GM06990 (cell line): ENCODE data around the gene CD8A.
"Not testable (repeated sequence)": the region's sequence is repeated elsewhere in the genome, so short reads cannot be mapped to it uniquely, and the experiment has no call there.

Source experiments
- DNase-seq: peaks from one replicate; pipeline ENCODE4 v3.0.0-alpha.2; 2011; ENCODE audit not compliant: insufficient read length; ENCODE audit errors: extremely low read depth
- H3K27me3 ChIP-seq: replicated peaks from 2 replicates; pipeline ENCODE4 v1.6.0; 2011; ENCODE audit warnings: low read length; ENCODE audit not compliant: control insufficient read depth, insufficient read depth
- H3K36me3 ChIP-seq: 2 replicates; pipeline ENCODE4 v1.5.1; 2011; ENCODE audit warnings: low read length; ENCODE audit not compliant: control insufficient read depth, insufficient read depth
- H3K4me3 ChIP-seq: replicated peaks from 2 replicates; pipeline ENCODE4 v1.5.1; 2011; ENCODE audit warnings: low read depth, mild to moderate bottlenecking, control low read depth, low read length
- TF ChIP-seq, protein P1 (sequence below): IDR thresholded peaks from 2 replicates; pipeline ENCODE4 v1.5.1; 2011; ENCODE audit warnings: low read length, control low read depth, mild to moderate bottlenecking, inconsistent platforms; ENCODE audit not compliant: insufficient read depth, poor library complexity, severe bottlenecking

The CD8A gene

DNA sequence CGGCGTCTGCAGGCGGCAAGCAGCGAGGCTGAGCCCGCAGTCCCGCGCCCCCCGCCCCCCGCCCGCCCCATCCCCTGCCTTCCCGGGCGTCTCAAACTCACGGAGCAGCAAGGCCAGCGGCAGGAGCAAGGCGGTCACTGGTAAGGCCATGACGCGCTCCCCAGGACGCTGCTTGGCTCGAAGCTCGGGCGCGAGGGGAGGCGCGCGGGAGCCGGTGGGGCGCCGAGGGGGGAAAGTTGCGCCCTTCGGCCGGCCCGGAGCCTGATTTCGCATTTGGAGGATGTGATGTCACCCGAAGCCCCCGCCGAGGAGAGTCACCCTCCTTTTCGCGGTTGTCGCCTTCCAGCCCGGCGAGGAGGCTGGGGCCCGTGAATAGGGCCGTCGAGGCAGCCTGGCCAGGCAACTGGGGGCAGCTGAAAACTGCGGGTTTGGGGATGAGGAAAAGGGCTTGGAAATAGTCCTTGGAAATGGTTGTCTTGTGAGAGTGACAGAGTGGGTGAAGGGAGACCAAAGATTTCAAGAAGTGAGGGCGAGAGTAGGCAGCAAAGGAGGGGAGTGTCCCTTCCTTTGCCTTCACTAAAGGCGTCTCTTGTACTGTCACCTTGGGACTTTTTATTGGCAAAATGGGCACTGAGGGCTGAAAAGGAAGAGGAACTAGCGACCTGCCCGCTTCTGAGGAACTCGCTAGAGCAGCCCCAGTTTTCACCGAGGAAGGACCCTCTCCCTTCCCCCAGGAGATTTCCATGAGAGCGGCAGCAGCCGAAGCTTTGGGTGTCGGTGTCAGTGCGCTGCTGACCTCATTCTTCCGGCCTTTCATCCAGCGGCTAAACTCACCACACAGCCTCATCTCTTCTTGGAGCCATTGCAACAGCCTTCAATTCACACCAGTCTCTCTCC is at the start of gene CD8A:
Gene CD8A (minus strand): TSS at position 238 of the 897 bp plus-strand sequence. CDS start 88 bp downstream, at position 150.
- TF ChIP-seq, protein P1, sequence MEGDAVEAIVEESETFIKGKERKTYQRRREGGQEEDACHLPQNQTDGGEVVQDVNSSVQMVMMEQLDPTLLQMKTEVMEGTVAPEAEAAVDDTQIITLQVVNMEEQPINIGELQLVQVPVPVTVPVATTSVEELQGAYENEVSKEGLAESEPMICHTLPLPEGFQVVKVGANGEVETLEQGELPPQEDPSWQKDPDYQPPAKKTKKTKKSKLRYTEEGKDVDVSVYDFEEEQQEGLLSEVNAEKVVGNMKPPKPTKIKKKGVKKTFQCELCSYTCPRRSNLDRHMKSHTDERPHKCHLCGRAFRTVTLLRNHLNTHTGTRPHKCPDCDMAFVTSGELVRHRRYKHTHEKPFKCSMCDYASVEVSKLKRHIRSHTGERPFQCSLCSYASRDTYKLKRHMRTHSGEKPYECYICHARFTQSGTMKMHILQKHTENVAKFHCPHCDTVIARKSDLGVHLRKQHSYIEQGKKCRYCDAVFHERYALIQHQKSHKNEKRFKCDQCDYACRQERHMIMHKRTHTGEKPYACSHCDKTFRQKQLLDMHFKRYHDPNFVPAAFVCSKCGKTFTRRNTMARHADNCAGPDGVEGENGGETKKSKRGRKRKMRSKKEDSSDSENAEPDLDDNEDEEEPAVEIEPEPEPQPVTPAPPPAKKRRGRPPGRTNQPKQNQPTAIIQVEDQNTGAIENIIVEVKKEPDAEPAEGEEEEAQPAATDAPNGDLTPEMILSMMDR: no peak
- no peaks in the 10 kb centered on the region; the same call in 1 of the 2 replicates for H3K27me3 ChIP-seq
- no peak for DNase-seq
- no peaks in the 10 kb centered on the region for H3K36me3 ChIP-seq
- H3K4me3 ChIP-seq: no peak within 1 kb of the TSS

DNA sequence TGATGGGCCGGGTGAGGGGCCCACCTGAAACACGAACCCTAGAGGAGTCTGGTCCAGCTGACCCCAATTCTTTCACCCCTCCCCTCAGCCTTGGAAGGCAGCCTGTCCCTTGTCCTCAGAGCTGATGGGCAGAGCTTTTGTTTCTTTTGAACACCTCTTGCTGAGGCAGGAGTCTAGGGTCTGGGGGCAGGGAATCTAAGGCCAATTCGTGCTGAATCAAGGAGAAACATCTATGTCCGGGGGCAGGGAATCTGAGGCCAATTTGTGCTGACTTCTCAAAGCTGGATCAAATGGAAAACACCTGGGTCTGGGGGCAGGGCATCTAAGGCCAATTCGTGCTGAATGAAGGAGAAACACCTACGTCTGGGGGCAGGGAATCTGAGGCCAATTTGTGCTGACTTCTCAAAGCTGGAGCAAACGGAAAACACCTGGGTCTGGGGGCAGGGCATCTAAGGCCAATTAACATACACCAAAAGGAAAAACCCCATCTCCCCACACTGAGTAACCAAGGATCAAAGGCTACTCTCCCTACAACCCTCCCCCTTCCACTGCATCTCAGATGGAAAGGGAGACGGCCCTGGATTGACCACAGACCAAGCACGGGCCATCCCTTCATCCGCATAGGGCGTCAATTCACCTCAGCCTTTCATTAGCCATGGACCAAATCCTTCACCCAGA is 49.3 kb upstream of the CD8A start:
- not testable (repeated sequence) for DNase-seq

DNA sequence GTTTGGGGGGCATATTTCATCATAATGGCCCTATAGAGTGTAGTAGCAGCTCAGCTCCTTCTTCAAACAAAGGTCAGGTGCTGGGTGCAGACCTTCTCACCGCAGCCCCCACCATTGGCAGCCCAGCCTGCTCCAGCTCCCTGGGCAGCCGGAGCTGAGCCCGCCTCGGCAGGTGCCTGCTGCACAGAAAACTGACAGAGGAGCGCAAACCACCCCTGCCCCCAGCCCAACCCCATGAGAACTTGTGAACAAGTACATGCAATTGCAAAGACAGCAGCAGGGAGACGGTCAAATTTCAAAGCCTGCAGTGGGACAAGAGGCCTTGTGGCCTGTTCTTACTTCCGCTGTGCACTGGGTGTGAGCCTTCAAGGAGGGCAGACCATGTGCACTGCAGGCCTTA is 48.7 kb upstream of the CD8A start:
- DNase-seq, H3K27me3 ChIP-seq, H3K36me3 ChIP-seq, H3K4me3 ChIP-seq: not testable (repeated sequence)

More for the DNA sequence above, 49.3 kb upstream of the CD8A start:
- H3K27me3 ChIP-seq, H3K4me3 ChIP-seq, H3K36me3 ChIP-seq: not testable (repeated sequence)

DNA sequence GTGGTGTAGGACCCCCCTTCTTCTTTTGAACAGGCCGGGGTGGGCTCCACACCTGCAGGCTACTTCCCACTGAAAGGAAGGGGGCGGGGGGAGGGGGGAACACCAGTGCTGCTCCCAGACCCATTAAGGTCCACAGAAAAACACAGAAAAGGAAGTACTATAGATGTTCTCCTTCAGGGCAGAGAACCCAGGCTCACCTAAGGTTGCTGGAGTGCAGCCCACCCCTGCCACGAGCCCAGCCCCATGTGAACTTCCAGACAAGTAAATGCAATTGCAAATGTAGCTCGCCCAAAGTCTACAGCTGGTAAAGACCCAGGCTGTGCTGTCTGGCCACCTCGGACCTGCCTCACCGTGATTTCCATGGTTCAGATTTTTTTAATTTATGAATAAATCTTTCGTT is 47.0 kb upstream of the CD8A start:
- not testable (repeated sequence) for DNase-seq, H3K27me3 ChIP-seq

DNA sequence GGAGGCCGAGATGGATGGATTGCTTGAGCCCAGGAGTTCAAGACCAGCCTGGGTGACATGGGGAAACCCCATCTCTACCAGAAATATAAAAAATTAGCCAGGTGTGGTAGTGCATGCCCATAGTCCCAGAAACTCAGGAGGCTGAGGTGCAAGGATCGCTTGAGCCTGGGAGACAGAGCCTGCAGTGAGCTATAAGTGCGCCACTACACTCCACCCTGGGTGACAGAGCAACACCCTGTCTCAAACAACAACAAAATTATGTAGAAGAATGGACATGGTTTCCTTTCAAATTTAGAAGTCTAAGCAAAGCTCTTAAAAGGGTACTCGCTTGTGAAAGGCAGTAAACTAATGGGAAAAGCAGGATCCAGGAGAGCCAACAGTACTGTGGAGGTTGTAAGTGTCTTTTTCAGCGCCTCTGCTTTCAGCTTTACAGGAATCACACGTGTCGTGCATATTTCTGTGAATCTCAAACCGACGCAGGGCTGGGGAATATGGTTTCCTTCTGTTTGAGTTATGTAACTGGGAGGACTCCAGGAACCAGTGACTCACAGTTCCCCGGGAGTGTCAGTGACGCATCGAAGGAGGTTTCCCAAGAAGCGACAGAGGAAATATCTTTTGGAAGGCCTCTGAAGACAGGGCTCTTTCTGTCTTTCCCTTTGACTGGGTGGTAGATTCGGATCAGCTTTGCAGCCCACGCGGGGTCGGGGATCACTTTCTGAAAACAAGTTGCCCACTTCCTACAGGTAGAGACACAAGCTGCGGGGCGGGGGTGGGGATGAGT is 46.4 kb upstream of the CD8A start:
- not testable (repeated sequence) for H3K36me3 ChIP-seq, H3K4me3 ChIP-seq, H3K27me3 ChIP-seq, DNase-seq

More for the DNA sequence above, 47.0 kb upstream of the CD8A start:
- not testable (repeated sequence) for H3K4me3 ChIP-seq, H3K36me3 ChIP-seq

DNA sequence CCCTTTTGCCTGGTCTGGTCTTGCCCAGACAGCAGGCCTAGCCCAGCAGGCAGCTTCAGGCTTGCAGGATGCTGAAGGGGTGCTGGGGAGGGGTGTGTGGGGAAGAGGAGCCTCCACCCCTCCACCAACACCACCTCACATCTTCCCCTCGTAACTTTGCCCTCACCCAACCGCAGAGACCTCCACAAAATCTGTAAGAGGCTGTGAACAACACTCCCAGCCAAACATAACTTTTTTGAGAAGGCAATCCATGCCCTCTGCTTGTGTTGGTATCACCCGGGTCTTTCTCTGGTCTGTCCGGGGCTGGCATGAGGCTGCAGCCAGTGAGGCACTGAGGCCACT is 44.8 kb upstream of the CD8A start:
- H3K4me3 ChIP-seq, DNase-seq, H3K27me3 ChIP-seq, H3K36me3 ChIP-seq: not testable (repeated sequence)

DNA sequence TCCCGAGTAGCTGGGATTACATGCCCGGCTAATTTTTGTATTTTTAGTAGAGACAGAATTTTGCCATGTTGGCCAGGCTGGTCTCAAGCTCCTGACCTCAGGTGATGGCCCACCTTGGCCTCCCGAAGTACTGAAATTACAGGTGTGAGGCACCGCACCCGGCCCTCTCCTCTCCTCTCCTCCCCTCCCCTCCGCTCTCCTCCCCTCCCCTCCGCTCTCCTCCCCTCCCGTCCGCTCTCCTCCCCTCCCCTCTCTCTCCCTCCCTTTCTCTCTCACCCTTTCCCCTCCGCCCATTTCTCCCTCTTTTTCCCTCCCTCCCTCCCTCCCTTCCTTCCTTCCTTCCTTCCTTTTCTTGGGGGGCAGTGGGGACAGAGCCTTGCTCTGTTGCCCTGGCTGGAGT is 42.6 kb upstream of the CD8A start:
- no peak overlapping the region for H3K4me3 ChIP-seq
- no peaks in the 10 kb centered on the region for H3K27me3 ChIP-seq
- H3K36me3 ChIP-seq: no peaks in the 10 kb centered on the region
- TF ChIP-seq, protein P1: no peak
- no peak for DNase-seq
